ENCODE results near the gene MARVELD2. TPM values are rescaled to one million over a fixed set of nuclear protein-coding genes. Genes with fewer than 3 reads are reported as not detected.

The MARVELD2 gene
- total RNA-seq (2022; extraction: Qiagen RNA extraction; ENCODE audit: low read depth) = 2.0 to 3.2 TPM (median 2.8 TPM) in 5 replicates

GRCh38 chr5:69414885-69415583, at the start of gene MARVELD2:
TSS of gene MARVELD2 (plus strand) at chr5:69415116. CDS start at chr5:69419386, 4,270 bp downstream.

GRCh38 chr5:69369340-69370121, 45.4 kb upstream of the MARVELD2 start, which contains the start of the genes AK6, RAD17 and TAF9:
TSS of gene AK6 (minus strand) at chr5:69369520. CDS start at chr5:69369490, 30 bp downstream.
TSS of gene RAD17 (plus strand) at chr5:69369818. CDS start at chr5:69372209, 2,391 bp downstream.
TSS of gene TAF9 (minus strand) at chr5:69369520. CDS start at chr5:69365737, 3,783 bp downstream.

GRCh38 chr5:69492391-69492922, 77.5 kb downstream of the MARVELD2 start, which contains the start of gene OCLN:
TSS of gene OCLN (plus strand) at chr5:69492790. CDS start at chr5:69504245, 11,455 bp downstream.

Other genes with a start within 250 kb of the MARVELD2 start
- 243 to 306 TPM (median 273 TPM) in 5 replicates for gene CCNB1, start 248.0 kb upstream of the MARVELD2 start, total RNA-seq (2022; extraction: Qiagen RNA extraction; ENCODE audit: low read depth)
- gene CENPH, start 225.5 kb upstream of the MARVELD2 start, total RNA-seq (2022; extraction: Qiagen RNA extraction; ENCODE audit: low read depth) = 17.6 to 30.4 TPM (median 27.4 TPM) in 5 replicates
- 54.7 to 79.7 TPM (median 62.0 TPM) in 5 replicates for gene CDK7, start 180.2 kb upstream of the MARVELD2 start, total RNA-seq (2022; extraction: Qiagen RNA extraction; ENCODE audit: low read depth)
- 2.8 to 4.3 TPM (median 3.9 TPM) in 5 replicates for gene CCDC125, start 82.3 kb upstream of the MARVELD2 start, total RNA-seq (2022; extraction: Qiagen RNA extraction; ENCODE audit: low read depth)
- gene AK6, start 45.6 kb upstream of the MARVELD2 start, total RNA-seq (2022; extraction: Qiagen RNA extraction; ENCODE audit: low read depth) = 47.1 to 54.6 TPM (median 51.5 TPM) in 5 replicates
- 114 to 157 TPM (median 123 TPM) in 5 replicates for gene TAF9, start 45.6 kb upstream of the MARVELD2 start, total RNA-seq (2022; extraction: Qiagen RNA extraction; ENCODE audit: low read depth)
- gene RAD17, start 45.3 kb upstream of the MARVELD2 start, total RNA-seq (2022; extraction: Qiagen RNA extraction; ENCODE audit: low read depth) = 14.4 to 19.5 TPM (median 16.1 TPM) in 5 replicates
- gene OCLN, start 77.7 kb downstream of the MARVELD2 start, total RNA-seq (2022; extraction: Qiagen RNA extraction; ENCODE audit: low read depth) = 9.6 to 15.3 TPM (median 10.1 TPM) in 5 replicates
- gene GTF2H2C, start 145.1 kb downstream of the MARVELD2 start, total RNA-seq (2022; extraction: Qiagen RNA extraction; ENCODE audit: low read depth) = 28.1 to 43.6 TPM (median 33.3 TPM) in 5 replicates